Cerebellar cortex (tissue), 1 donor: ENCODE results near the gene SAP30BP.

Experiments
- DNase-seq: peaks from one replicate; pipeline ENCODE4 v3.0.0-alpha.2; 2015; ENCODE audit warnings: low spot score

Gene SAP30BP

DNA sequence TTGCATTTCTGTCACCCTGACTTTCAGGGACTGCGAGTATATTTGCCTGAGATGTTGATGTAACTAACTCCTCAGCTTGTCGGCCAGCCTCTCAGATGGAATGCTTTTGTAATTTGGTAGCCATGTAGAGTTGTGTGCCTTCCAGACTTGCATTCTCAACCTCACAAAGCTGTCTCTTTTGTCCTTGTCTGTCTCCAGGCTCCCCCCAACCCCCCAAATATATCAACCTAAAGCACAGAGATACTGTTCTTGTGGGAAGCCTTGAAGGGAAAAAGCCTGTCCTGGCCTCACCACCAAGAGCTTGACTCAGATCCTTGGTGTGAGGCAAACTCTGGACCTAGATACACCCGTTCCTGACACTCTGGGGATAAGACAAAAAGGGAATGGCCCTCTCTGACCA is 18.4 kb downstream of the SAP30BP start:
- no peak for DNase-seq

- no peak for DNase-seq
Observed at GRCh38 chr17:75688209-75688825, 21.2 kb downstream of the SAP30BP start.

DNA sequence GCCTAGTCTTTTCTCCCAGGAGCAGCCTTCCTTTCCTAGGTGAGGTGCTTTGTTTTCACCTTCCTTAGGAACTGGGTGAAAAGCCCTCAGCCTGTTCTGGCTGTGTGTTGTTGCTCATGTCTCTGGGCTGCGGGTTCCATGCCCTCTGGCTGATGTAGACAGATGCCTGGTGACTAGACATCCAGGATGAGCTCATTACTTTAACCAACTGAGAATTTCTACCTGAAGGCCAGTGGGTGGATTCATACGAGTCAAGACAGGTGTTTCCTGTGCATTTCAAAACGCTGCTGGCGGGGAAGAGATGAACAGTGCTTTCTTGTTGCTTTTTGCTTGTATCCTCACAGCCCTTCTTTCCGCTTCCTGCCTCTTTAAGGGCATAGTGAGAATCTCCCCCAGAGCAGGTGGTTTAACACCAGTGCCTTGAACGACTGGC is 22.3 kb downstream of the SAP30BP start:
- DNase-seq = no peak

- DNase-seq = no peak
Observed at GRCh38 chr17:75691371-75691791, 24.2 kb downstream of the SAP30BP start.

GRCh38 chr17:75691801-75692626 is 24.9 kb downstream of the SAP30BP start:
- DNase-seq = peak; percentile 22

- DNase-seq = peak; percentile 59
Observed at GRCh38 chr17:75692976-75693375, 25.8 kb downstream of the SAP30BP start.

DNA sequence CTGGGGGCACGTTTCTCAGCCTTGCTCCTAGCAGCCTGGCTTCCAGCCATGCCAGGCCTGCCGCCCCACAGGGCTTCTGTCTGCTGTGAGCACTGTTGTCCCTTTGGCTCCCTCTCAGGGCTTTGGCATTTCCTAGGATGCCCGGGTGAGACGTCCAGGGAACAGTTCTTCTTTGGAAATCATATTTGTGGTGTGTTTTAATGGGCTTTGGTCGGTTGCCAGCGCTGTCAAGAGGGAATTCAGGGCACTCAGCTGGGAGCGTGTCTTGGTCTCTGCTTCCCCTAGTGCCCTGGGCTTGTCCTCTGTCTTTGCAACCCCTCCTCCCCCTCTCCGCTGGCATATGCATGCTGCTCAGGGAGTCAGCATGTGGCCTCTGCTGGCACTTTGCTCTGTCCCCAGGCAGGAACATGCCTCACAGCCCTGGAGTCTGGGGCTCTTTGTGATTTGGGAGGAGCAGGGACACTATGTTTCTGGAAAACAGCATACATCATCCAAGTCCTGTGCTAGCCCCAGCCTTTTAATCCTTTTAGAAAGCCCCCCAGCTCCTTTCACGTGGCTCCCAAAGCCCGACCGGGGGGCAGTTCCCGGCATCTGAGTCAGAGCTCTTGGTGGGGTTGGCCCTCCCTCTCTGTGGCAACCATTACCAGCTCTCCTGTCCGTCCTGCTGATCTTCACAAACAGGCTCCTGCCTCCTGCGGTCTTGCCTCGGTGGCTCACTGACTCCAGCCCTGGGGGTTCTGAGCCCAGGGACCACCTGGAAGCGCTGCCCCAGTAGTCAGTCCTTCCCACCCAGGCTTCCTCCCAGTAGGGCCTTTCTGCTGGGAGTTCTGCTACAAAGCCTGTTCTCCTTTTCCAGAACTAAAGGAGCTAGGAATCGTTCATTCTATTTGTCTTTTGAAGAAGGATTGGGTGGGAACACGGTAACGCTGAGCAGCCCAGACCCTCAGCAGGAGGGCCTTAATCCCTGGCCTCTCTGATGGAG is 26.7 kb downstream of the SAP30BP start:
- DNase-seq = peak; percentile 95

- peak; percentile 57 for DNase-seq
Observed at GRCh38 chr17:75694536-75694935, 27.4 kb downstream of the SAP30BP start.

DNA sequence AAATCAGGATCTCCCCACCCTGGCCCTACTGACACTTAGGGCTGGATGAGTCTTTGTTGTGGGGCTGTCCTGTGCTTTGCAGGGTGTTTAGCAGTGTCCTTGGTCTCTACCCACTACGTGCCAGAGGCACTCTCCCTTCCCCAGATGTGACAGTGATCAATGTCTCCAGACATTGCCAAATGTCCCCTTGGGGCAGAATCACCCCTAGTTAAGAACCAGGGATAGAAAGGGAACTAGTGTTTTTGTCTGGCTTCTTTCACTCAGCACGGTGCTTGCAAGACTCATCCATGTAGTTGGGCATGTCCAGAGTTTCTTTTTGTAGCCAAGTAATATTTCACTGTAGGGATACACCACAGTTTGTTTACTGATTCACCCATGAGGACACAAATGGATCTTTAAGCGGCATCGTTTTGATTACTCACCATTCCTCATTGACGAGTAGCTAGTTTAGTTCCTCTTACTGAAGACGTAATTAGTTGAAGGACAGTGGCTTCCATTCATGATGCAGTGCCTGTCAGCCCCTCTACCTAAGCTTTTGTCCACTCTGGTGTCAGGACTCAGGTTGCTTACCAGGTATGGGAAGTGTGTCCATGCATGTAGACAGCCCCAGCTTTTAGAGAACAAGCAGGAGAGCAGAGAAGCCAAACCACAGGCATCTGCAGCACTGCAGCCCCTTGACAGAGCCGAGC is 28.1 kb downstream of the SAP30BP start:
- no peak for DNase-seq

DNA sequence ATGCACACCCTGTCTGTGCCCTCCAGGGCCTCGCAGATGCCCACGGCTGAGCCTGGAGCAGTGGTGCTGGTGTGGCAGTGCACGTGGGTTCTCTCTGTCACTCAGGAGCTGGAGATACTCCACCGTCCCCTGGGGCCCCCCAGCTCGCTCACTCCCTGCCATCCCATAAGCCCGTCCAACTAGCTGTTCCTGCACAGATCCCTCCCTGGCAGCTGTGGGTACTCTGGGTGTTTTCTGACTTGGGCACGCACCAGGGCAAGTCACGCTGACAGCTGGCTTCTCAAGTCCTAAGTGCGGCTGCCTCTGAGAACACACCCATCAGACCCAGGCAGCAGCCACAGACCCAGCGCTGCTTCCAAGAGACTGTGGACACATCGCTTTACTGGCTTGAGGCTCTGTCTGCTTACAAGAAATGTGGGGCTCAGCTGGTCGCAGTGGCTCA is 28.7 kb downstream of the SAP30BP start:
- DNase-seq = no peak

GRCh38 chr17:75697651-75698291 is 30.6 kb downstream of the SAP30BP start:
- no peak for DNase-seq

- DNase-seq = no peak
Observed at GRCh38 chr17:75698659-75699058, 31.5 kb downstream of the SAP30BP start.

GRCh38 chr17:75701288-75701687 is 34.1 kb downstream of the SAP30BP start:
- no peak for DNase-seq

- DNase-seq = no peak
Observed at GRCh38 chr17:75703191-75703590, 36.1 kb downstream of the SAP30BP start.

- DNase-seq = no peak
Observed at GRCh38 chr17:75703591-75703990, 36.5 kb downstream of the SAP30BP start.

GRCh38 chr17:75704963-75705875 is 38.1 kb downstream of the SAP30BP start:
- DNase-seq = no peak

DNA sequence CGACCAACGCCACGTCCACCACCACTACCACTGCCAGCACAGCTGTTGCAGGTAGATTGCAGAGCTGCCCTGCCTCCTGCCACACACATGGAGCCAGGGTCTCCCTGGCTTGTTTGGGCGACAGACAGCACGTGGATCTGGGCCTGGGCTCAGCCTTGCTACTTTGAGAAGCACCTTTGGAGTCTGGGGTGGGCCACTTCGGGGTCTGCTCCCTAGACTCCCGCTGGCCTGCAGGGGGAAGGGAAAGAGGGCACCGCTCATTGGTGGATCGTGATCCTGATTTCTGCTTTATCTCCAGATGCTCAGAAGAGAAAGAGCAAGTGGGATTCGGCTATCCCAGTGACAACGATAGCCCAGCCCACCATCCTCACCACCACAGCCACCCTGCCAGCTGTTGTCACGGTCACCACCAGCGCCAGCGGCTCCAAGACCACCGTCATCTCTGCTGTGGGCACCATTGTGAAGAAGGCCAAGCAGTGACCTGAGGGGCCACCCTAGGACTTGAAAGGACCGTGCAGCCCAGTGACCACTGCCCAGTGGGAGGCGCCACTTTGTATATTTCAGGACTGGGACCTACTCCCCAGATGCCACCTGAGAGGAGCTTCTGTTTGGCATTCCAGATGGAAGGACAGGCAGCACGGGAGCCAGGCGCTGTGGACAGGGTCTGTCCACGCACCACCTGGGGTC is 39.0 kb downstream of the SAP30BP start:
- no peak for DNase-seq

DNA sequence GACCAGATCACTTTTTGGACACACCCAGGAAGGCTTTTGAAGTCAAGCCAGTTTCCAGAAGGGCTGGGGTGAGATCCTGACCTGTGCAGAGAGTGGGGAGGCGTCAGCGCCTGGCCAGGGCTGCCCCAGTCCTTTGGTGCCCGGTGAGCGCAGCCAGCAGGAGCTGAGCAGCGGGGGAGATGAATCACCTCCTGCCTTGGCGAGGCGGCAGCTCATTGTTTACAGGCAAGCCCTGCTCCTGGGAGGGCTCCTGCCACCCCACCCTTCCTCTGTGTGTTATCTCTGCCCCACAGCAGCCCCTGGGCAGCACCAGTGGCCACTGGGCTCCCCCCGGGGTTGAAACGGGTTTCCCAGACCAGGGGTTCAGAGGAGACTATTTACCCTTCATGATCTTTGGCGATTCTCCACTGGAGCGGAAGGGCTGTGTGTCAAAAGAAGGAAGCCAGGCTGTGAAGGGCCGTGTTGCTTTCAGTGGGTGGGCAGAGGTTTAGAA is 40.0 kb downstream of the SAP30BP start:
- DNase-seq = no peak

GRCh38 chr17:75712446-75712845 is 45.3 kb downstream of the SAP30BP start:
- DNase-seq = no peak
